Right lung (tissue), 5 donors: ENCODE measurements around the gene PLCD3. TPM values are rescaled to one million over a fixed set of nuclear protein-coding genes. Genes with fewer than 3 reads are reported as not detected.

Source experiments
- DNase-seq, 2 donors: peaks; one replicate each; pipeline ENCODE4 v3.0.0-alpha.2; 2013
- polyA plus RNA-seq, 5 donors: library from polyadenylated mRNA; unstranded; fragments of 120-200 nt; gene quantifications; one replicate each; pipeline versions ENCODE4 v1.2.1 to v1.2.3, GENCODE V29; 2013; ENCODE audit warnings: inconsistent platforms in 1 of 5, low replicate concordance in 1 of 5; ENCODE audit not compliant: insufficient read length in 5 of 5, insufficient read depth in 1 of 5

The PLCD3 gene
- polyA plus RNA-seq, 5 donors: 12.0 to 26.9 (median 13.4) TPM

DNA sequence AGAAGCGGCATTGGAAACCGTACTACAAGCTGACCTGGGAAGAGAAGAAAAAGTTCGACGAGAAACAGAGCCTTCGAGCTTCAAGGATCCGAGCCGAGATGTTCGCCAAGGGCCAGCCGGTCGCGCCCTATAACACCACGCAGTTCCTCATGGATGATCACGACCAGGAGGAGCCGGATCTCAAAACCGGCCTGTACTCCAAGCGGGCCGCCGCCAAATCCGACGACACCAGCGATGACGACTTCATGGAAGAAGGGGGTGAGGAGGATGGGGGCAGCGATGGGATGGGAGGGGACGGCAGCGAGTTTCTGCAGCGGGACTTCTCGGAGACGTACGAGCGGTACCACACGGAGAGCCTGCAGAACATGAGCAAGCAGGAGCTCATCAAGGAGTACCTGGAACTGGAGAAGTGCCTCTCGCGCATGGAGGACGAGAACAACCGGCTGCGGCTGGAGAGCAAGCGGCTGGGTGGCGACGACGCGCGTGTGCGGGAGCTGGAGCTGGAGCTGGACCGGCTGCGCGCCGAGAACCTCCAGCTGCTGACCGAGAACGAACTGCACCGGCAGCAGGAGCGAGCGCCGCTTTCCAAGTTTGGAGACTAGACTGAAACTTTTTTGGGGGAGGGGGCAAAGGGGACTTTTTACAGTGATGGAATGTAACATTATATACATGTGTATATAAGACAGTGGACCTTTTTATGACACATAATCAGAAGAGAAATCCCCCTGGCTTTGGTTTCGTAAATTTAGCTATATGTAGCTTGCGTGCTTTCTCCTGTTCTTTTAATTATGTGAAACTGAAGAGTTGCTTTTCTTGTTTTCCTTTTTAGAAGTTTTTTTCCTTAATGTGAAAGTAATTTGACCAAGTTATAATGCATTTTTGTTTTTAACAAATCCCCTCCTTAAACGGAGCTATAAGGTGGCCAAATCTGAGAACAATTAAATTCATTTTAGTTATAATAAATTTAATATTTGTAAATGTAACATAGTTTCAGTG is 17.7 kb upstream of the PLCD3 start:
- peak; percentile 70 to 73 for DNase-seq

DNA sequence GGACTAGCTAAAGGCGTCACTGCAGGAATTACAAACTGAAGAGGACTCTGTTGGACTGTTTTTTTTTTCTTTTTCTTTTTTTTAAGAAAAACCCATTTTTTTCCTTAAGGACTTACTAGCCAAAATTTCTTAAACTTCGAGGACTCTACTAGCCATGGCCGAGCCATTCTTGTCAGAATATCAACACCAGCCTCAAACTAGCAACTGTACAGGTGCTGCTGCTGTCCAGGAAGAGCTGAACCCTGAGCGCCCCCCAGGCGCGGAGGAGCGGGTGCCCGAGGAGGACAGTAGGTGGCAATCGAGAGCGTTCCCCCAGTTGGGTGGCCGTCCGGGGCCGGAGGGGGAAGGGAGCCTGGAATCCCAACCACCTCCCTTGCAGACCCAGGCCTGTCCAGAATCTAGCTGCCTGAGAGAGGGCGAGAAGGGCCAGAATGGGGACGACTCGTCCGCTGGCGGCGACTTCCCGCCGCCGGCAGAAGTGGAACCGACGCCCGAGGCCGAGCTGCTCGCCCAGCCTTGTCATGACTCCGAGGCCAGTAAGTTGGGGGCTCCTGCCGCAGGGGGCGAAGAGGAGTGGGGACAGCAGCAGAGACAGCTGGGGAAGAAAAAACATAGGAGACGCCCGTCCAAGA is 16.8 kb upstream of the PLCD3 start:
- peak; percentile 90 to 91 for DNase-seq

DNA sequence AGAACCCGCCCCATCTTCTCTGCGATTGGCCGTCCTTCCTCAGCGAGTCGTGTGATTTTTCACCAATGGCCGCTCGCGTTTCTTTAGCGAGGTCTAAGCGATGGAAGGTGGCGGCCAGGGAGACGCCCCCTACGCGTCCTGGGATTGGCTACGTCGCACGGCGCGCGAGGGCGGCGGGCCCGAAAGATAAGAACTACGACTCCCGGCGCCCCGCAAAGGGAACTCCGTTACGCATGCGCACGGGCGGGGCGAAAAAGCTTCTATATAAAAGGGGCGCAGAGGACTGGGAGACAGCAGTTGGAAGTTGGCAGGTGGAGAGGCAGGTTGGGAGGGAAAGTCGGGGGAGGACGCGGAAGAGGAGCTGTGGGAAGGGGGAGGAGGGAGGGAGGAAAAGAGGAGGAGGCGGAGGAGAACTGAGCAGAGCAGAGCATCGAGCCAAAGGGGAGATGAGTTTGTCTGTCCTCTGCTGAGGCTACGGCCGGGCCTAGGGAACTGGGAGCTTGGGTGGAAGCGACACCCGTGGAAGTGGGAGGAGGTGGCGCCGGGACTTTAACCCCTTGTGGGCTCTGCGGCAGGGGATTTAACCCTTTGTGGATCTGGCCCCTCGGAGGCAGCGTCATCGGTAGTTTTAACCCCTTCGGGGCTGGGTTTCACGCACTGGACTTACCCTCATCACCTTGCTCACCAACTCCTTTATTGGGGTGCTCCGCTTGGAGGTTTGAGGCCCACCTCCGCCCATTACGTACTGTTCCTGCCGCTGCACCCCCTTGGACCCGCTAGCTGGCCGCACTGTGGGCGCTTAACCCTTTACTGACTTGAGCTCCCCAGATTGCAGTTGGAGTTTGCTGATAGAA is 16.1 kb upstream of the PLCD3 start, which contains the start of gene HEXIM1:
Gene HEXIM1, plus strand, starts transcription at position 293 of the 854 bp plus-strand sequence. CDS start 716 bp downstream, outside the sequence.
- DNase-seq: peak; percentile 100

DNA sequence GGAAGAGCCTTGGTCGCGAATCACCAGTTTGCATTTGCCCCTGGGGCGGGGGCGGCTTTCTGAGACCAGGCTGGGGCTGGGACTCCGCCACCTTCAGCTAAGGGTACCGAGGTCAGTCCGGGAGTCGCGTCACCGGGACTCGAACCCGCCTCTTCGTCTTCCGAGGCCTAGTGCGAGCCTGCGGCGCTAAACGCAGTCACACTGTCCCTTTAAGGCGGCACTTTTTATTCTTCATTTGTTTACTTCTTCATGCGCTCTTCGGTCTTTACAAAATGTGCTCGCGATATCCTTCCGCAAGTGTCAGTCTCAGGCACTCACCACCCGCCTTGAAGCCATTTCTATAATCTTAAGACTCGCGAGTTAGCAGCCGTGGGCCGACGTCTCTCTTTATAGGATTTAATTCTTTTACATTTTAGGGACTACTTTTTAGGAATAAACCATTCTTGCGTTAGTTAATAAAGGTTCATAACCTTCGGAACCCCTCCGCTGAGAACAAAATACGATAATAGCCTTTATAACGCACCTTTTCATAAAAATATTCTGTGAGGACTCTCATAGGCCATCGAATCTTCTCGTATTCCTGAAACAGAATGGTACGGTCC is 15.4 kb upstream of the PLCD3 start:
- DNase-seq: peak; percentile 93 to 94

DNA sequence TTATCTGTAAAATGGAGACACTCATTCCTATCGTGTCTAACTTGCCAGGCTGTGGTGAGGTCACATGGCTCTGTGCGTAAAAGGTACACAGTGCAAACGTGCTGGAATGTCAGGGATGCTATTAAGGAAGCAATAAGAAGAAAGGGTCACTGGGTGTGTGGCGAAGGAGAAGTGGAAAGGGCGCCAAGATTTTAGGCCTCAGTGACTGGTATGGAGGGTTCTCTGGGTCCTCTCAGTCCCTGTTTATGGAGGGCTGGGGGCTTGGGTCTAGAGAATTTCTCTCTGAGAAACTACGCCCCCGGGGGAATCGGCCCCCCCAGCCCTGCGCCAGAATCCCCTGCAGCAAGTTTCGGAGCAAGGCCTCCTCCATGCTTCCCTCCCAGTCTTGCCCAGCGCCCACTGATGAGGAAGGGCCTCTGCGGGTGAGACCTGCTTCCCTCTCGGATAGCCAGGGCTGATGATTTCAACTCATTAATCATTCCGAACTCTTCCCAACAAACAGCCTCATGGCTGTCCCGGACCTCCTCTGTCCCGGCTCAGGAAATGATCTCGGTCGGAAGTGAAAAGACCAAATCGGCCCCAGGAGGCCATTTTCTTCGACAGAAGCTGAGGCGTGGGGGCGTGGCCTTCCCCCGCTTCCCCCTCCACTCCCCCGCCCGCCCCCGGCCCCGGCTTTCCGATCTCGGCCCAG is 14.7 kb upstream of the PLCD3 start:
- DNase-seq: no peak

- DNase-seq: no peak
These were observed 14.2 kb upstream of the PLCD3 start for GRCh38 chr17:45146592-45146889.

- DNase-seq: no peak
These were observed 13.9 kb upstream of the PLCD3 start for GRCh38 chr17:45146166-45146565.

GRCh38 chr17:45145035-45145389 is 12.7 kb upstream of the PLCD3 start:
- no peak for DNase-seq

- peak in 1 of 2 donors; percentile 80 for DNase-seq
These were observed 12.1 kb upstream of the PLCD3 start for GRCh38 chr17:45144199-45145034.

DNA sequence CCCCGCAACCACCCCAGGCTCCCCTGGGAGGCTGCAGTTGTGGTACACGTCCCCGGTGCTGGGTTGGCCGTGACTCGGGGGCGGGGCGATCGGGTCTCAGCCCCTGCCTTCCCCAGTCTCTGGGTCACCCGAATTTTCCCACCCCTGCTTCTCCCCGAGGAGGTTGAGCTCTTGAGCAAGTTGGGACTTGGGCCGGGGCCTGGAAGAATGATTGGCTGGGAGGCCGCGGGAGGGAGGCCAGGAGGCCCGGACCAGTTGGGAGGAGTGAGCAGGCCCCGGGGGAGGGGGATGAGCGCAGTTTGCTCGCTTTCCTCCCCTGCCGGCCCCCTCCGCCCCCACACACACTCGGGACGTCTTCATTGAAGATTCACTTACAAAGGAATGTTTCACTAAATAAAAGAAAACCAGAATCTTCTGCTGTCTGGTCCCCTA is 11.5 kb upstream of the PLCD3 start:
- peak; percentile 86 to 88 for DNase-seq

DNA sequence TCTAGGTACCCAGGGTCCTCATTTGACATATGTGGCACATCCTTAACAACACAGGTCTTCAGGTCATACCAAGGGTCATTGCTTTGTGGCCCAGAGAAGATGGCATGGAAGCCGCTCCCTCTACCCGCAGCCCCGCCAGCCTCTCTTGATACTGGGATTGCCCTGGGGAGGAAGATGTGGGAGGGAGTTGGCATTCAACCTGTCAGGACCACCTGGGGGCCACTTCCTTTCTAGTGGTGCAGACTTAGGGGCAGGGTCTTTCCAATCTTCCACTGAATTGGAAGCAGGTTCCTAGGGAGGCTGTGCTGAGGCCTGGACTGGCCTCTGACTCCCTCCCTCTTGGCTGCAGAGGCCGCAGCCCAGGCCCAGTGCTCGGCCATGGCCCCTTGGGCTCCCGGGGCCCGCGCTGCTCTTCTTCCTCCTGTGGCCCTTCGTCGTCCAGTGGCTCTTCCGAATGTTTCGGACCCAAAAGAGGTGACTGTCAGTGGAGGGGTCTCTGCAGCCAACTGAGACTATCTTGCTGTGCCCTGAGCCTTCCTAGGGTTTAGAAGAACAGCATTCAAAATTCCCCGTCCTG is 10.9 kb upstream of the PLCD3 start:
- DNase-seq: no peak

GRCh38 chr17:45139533-45139920 is 7.2 kb upstream of the PLCD3 start:
- DNase-seq: no peak

DNA sequence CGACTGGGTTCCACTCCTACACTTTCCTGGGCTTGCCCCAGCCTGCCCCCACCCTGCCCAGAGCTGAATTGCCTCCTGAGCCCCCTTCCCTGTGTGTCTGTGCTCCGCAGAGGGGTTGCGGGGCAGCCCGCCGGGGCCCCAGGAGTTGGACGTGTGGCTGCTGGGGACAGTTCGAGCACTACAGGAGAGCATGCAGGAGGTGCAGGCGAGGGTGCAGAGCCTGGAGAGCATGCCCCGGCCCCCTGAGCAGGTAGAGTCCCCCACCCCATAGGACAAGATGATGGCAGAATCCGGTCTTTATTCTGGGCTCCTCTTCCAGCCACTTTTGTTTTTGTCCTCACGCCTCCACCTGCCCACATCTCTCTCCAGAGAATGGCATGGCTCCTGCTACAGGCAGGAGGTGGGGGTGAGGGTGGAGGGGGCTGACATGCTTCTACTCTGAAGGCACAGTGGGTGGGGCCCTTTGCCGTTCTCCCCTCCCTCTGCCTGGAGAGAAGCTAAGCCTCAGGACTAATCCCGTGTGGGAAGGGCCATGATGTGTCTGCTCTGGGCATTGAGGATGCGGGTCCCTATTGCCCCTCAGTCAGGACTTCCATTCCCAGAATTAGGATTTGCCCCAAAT is 6.7 kb upstream of the PLCD3 start:
- DNase-seq: no peak

GRCh38 chr17:45137561-45138305 is 5.4 kb upstream of the PLCD3 start:
- DNase-seq: no peak

- no peak for DNase-seq
These were observed 4.7 kb upstream of the PLCD3 start for GRCh38 chr17:45136846-45137560.

- DNase-seq: no peak
These were observed 3.9 kb upstream of the PLCD3 start for GRCh38 chr17:45135978-45136791.
